Measurements from ENCODE around the gene ATP9B.

The ATP9B gene

GRCh38 chr18:79332646-79333045 lies 263.5 kb downstream of the ATP9B start:
- no peak for DNase-seq (ENCODE audit: low spot score)

- DNase-seq (ENCODE audit: low spot score) = no peak
Observed at GRCh38 chr18:79333046-79333445, 263.9 kb downstream of the ATP9B start.

GRCh38 chr18:79334496-79335233 lies 265.5 kb downstream of the ATP9B start:
- DNase-seq (ENCODE audit: low spot score) = no peak

DNA sequence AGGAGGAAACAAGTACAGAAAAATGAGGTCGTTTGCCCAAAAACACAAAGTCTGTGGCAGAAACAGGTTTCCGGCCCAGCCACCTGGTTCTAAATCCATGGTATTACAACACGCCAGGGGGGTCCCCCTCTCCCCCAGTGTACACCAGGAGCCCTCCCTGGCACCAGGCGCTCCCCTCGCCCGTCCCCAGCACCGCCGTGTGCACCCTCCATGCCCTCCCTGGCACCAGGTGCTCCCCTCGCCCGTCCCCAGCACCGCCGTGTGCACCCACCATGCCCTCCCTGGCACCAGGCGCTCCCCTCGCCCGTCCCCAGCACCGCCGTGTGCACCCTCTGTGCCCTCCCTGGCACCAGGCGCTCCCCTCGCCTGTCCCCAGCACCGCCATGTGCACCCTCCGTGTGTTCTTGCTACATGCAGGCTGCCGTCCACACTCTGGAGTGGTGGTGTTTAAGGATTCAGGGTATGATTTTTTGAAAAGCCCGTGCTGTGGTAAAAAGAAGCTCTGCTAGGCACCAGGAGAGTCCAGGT lies 266.7 kb downstream of the ATP9B start:
- DNase-seq (ENCODE audit: low spot score) = no peak

GRCh38 chr18:79336556-79337142 lies 267.5 kb downstream of the ATP9B start:
- DNase-seq (ENCODE audit: low spot score) = no peak

GRCh38 chr18:79337184-79337583 lies 268.0 kb downstream of the ATP9B start:
- no peak for DNase-seq (ENCODE audit: low spot score)

DNA sequence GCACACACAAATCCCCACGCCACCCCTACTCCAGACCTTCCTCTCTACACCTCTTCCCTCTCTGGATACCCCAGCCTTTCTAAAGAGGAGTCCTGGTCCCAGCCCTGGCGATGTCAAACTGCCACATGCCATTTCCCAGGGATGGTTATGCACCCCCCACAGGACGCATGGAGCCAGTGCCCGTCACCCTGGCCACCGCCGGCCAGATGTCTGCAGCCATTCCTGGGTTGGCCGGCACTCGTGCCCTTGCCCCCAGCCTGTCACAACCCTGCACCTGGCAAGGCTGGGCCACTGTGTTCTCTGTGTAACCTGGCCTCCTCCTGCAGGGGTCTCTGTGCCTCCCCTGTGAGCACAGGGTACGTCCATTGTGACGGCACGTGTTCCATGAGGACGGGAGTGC lies 268.4 kb downstream of the ATP9B start:
- DNase-seq (ENCODE audit: low spot score) = no peak

GRCh38 chr18:79339094-79339908 lies 270.1 kb downstream of the ATP9B start:
- DNase-seq (ENCODE audit: low spot score) = no peak

- DNase-seq (ENCODE audit: low spot score) = no peak
Observed at GRCh38 chr18:79343567-79344207, 274.5 kb downstream of the ATP9B start.

DNA sequence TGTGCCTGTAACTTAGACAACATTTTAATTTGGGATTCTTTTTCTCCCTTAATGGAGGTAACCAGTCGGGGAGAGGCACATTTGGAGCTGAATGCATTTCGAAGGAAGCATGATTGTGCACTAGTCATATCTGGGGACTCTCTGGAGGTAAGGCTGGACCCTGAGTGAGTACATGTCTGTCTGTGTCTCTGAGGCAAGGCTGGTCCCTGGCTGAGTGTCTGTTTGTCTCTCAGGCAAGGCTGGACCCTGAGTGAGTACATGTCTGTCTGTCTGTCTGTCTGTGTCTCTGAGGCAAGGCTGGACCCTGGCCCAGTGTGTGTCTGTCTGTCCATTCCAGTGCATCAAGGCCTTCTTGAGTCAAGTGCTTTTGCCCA lies 275.0 kb downstream of the ATP9B start:
- no peak for DNase-seq (ENCODE audit: low spot score)

DNA sequence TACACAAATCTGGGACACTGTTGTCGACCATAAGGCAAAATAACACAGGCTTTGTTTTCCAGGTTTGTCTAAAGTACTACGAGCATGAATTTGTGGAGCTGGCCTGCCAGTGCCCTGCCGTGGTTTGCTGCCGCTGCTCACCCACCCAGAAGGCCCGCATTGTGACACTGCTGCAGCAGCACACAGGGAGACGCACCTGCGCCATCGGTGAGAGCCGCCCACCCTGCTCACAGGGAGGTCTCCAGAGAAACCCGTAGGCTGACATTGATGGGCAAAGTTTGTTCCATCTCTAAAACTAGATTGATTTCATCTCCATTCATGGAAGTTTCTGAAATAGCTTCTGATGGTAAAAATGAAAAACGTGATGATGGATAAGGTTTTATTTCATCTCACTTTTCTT lies 276.2 kb downstream of the ATP9B start:
- DNase-seq (ENCODE audit: low spot score) = no peak

DNA sequence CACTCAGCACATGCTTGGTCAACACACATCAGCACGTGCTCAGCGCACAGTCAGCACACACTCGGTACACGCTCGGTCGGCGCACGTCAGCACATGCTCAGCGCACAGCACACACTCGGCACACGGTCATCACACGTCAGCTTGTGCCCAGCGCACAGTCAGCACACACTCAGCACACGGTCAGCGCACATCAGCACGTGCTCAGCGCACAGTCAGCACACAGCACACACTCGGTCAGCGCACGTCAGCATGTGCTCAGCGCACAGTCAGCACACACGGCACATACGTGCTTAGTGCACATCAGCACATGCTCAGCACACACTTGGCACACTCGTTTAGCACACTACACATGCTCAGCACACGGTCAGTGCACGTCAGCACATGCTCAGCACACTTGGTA lies 276.8 kb downstream of the ATP9B start:
- DNase-seq (ENCODE audit: low spot score) = no peak

- no peak for DNase-seq (ENCODE audit: low spot score)
Observed at GRCh38 chr18:79348066-79348465, 278.9 kb downstream of the ATP9B start.

DNA sequence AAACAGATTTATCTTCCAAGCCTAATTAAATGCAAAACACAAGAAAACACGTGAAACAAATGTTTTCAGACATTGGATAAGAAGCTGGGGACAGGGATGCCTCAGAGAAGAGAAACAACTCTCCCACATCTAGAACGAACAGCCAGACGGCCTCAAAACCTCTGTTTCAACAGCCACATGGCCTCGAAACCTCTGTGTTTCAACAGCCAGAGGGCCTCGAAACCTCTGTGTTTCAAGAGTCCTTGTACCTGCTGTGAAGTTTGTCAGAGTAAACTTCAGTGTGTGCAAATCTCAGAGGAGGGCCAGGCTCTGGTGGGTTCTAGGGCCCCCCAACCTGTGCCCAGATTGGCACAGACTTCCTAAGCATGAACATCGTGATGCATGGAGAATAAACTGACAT lies 283.2 kb downstream of the ATP9B start:
- no peak for DNase-seq (ENCODE audit: low spot score)

GRCh38 chr18:79353267-79353666 lies 284.1 kb downstream of the ATP9B start:
- DNase-seq (ENCODE audit: low spot score) = no peak

DNA sequence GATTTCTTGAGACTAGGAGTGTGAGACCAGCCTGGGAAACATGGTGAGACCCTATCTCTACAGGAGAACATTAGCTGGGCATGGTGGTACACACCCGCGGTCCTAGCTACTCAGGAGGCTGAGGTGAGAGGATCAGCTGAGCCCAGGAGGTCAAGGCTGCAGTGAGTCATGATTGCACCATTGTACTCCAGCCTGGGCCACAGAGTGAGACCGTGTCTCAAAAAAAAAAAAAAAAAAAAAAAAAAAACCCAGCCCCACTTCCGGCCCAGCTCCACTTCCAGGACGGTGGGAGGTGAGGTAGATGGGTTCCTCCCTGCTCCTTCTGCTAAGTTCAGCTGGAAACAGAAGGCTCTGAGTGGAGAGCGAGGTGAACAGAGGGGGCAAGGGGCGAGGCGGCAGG lies 285.2 kb downstream of the ATP9B start:
- no peak for DNase-seq (ENCODE audit: low spot score)

GRCh38 chr18:79355433-79356335 lies 286.5 kb downstream of the ATP9B start:
- no peak for DNase-seq (ENCODE audit: low spot score)

GRCh38 chr18:79356435-79356834 lies 287.2 kb downstream of the ATP9B start:
- DNase-seq (ENCODE audit: low spot score) = no peak

GRCh38 chr18:79360933-79361332 lies 291.7 kb downstream of the ATP9B start:
- DNase-seq (ENCODE audit: low spot score) = no peak

GRCh38 chr18:79361766-79362522 lies 292.8 kb downstream of the ATP9B start:
- no peak for DNase-seq (ENCODE audit: low spot score)

DNA sequence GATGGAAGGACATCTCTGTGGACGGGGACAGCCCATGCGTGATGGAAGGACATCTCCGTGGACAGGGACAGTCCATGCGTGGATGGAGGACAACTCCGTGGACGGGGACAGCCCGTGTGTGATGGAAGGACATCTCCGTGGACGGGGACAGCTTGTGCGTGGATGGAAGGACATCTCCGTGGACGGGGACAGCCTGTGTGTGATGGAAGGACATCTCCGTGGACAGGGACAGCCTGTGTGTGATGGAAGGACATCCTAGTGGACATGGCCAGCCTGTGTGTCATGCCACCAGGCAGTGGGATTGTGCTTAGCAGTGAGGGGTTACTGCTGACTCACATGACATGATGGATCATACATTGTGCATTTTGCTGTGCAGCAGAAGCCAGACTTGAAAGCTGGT lies 296.5 kb downstream of the ATP9B start:
- no peak for DNase-seq (ENCODE audit: low spot score)

Data from left forelimb (tissue), 1 donor.